HepG2 (cell line): Measurements from ENCODE around the gene KNL1. TPM values are rescaled to one million over a fixed set of nuclear protein-coding genes. Genes with fewer than 3 reads are reported as not detected.

Experiments used
- CCDC6 ChIP-seq: sonication (generic); formaldehyde crosslinking; IDR thresholded peaks from 2 replicates; pipeline ENCODE4 v1.8.1; 2022; ENCODE audit warnings: mild to moderate bottlenecking, missing genetic modification reagents, moderate library complexity
- ELF4 ChIP-seq: sonication (generic); formaldehyde crosslinking; IDR thresholded peaks from 2 replicates; pipeline ENCODE4 v1.5.0; 2020; ENCODE audit warnings: missing genetic modification reagents, mild to moderate bottlenecking, moderate library complexity, borderline replicate concordance
- HNF4G ChIP-seq, 2 experiments: sonication (generic) in 1 of 2; formaldehyde crosslinking in 1 of 2; IDR thresholded peaks; 2 replicates each; pipeline versions ENCODE4 v1.4.0 to v1.6.1; 2011 to 2020; ENCODE audit warnings: borderline replicate concordance in 2 of 2, low read depth in 2 of 2, mild to moderate bottlenecking in 2 of 2, low read length in 1 of 2, missing genetic modification reagents in 1 of 2, moderate library complexity in 1 of 2
- KMT2B ChIP-seq: IDR thresholded peaks from 2 replicates; pipeline ENCODE4 v1.6.1; 2016; ENCODE audit warnings: missing genetic modification reagents, missing compliant biosample characterization
- MIER2 ChIP-seq: IDR thresholded peaks from 2 replicates; pipeline ENCODE4 v1.6.1; 2016; ENCODE audit warnings: missing biosample characterization, missing genetic modification reagents
- MYC ChIP-seq: sonication (generic); formaldehyde crosslinking; IDR thresholded peaks from 2 replicates; pipeline ENCODE4 v1.9.0; 2021; ENCODE audit warnings: missing genetic modification reagents, borderline replicate concordance
- NCOR1 ChIP-seq: fragments of 200-600 bp; sonication (generic); IDR thresholded peaks from 2 replicates; pipeline ENCODE4 v1.7.0; 2017; ENCODE audit warnings: antibody characterized with exemption, low read length, borderline replicate concordance
- POLR2A ChIP-seq, 2 experiments: IDR thresholded peaks; 2 replicates each; pipeline ENCODE4 v1.6.1; 2011; ENCODE audit warnings: low read depth in 2 of 2, low read length in 2 of 2, mild to moderate bottlenecking in 1 of 2, moderate library complexity in 1 of 2; ENCODE audit not compliant: insufficient read depth in 1 of 2
- SP140L ChIP-seq: sonication (generic); formaldehyde crosslinking; IDR thresholded peaks from 2 replicates; pipeline ENCODE4 v1.4.0; 2020; ENCODE audit warnings: missing genetic modification reagents, borderline replicate concordance
- SRY ChIP-seq: sonication (generic); formaldehyde crosslinking; IDR thresholded peaks from 2 replicates; pipeline ENCODE4 v1.8.0; 2022; ENCODE audit warnings: mild to moderate bottlenecking, missing genetic modification reagents
- TEAD3 ChIP-seq: optimal IDR thresholded peaks from 2 replicates; pipeline ENCODE3; 2016; ENCODE audit warnings: borderline replicate concordance
- THAP11 ChIP-seq: IDR thresholded peaks from 2 replicates; pipeline ENCODE4 v1.6.1; 2016; ENCODE audit warnings: missing biosample characterization, missing genetic modification reagents
- ZBTB3 ChIP-seq: sonication (generic); formaldehyde crosslinking; IDR thresholded peaks from 2 replicates; pipeline ENCODE4 v1.4.0; 2020; ENCODE audit warnings: low read depth, mild to moderate bottlenecking, moderate library complexity, missing genetic modification reagents, borderline replicate concordance
- ZNF17 ChIP-seq: sonication (generic); formaldehyde crosslinking; IDR thresholded peaks from 2 replicates; pipeline ENCODE4 v1.5.0; 2020; ENCODE audit warnings: mild to moderate bottlenecking, missing genetic modification reagents
- ZNF207 ChIP-seq: fragments of 450-650 bp; IDR thresholded peaks from 2 replicates; pipeline ENCODE4 v1.6.1; 2016; ENCODE audit warnings: antibody characterized with exemption, borderline replicate concordance
- ZNF30 ChIP-seq: sonication (generic); formaldehyde crosslinking; IDR thresholded peaks from 2 replicates; pipeline ENCODE4 v1.5.0; 2020; ENCODE audit warnings: mild to moderate bottlenecking, missing genetic modification reagents
- ZNF331 ChIP-seq: sonication (generic); formaldehyde crosslinking; IDR thresholded peaks from 2 replicates; pipeline ENCODE4 v1.4.0; 2020; ENCODE audit warnings: missing genetic modification reagents
- ZNF644 ChIP-seq: IDR thresholded peaks from 2 replicates; pipeline ENCODE4 v1.6.1; 2016; ENCODE audit warnings: low read depth
- polyA plus RNA-seq, 8 experiments: library from polyadenylated mRNA; depleted of rRNA in 3 of 8; stranded (reverse) in 7 of 8; unstranded in 1 of 8; fragments of >200 nt; fragmentation: Illumina TruSeq in 4 of 8; extraction: Trizol in 4 of 8; gene quantifications; 2 replicates each; pipeline versions ENCODE4 v1.2.1 to v1.2.3, GENCODE V29; 2011 to 2016; ENCODE audit warnings: low read depth in 4 of 8, missing spikeins in 1 of 8, mixed read lengths in 1 of 8; ENCODE audit not compliant: insufficient read depth in 1 of 8
- total RNA-seq, 5 experiments: library from RNA; depleted of rRNA; stranded (reverse); fragments of >200 nt; fragmentation: Illumina TruSeq; extraction: Trizol; gene quantifications; 2 replicates each; pipeline ENCODE4 v1.2.3, GENCODE V29; 2016; ENCODE audit warnings: low read depth in 1 of 5
- TF ChIP-seq, protein P1 (sequence below): sonication (generic); formaldehyde crosslinking; IDR thresholded peaks from 2 replicates; pipeline ENCODE4 v1.4.0; 2020; ENCODE audit warnings: missing genetic modification reagents
- TF ChIP-seq, protein P2 (sequence below): sonication (generic); formaldehyde crosslinking; conservative IDR thresholded peaks from 2 replicates; pipeline ENCODE4 v1.4.0; 2020; ENCODE audit warnings: mild to moderate bottlenecking, missing genetic modification reagents, moderate library complexity
- TF ChIP-seq, protein P3 (sequence below): IDR thresholded peaks from 2 replicates; pipeline ENCODE4 v1.6.1; 2016; ENCODE audit warnings: missing compliant biosample characterization, missing genetic modification reagents, borderline replicate concordance
- TF ChIP-seq, protein P4 (sequence below): sonication (generic); formaldehyde crosslinking; IDR thresholded peaks from 2 replicates; pipeline ENCODE4 v1.4.0; 2020; ENCODE audit warnings: missing genetic modification reagents

Gene KNL1
- total and polyA plus RNA-seq, 2 of the 13 experiments (the other 11 are each of a cell fraction or from before 2014, with no cell fraction given), result 8.0 to 21.4 TPM

DNA sequence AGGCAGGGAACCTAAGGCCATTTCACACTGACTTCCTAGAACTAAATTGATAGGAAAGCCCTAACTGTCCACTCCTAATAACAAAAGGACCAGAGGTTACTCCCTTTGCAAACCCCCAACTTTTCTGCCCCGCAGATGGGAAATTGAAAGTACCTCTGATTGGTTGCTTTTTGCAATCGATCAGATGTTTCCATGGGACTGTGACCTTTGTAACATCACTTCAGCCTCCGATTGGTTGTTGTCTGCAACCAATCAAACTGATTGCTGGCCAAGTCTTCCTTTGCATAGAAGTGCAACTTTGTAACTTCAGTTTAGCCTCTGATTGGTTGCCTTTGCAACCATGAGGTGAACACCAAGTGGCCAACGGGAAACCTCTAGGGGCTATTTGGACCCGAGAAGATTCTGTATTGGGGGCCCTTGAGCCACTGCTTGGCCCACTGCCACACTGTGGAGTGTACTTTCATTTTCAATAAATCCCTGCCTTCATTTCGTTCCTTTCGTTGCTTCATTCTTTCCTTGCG lies 11.3 kb upstream of the KNL1 start (continued):
- TF ChIP-seq, protein P1, sequence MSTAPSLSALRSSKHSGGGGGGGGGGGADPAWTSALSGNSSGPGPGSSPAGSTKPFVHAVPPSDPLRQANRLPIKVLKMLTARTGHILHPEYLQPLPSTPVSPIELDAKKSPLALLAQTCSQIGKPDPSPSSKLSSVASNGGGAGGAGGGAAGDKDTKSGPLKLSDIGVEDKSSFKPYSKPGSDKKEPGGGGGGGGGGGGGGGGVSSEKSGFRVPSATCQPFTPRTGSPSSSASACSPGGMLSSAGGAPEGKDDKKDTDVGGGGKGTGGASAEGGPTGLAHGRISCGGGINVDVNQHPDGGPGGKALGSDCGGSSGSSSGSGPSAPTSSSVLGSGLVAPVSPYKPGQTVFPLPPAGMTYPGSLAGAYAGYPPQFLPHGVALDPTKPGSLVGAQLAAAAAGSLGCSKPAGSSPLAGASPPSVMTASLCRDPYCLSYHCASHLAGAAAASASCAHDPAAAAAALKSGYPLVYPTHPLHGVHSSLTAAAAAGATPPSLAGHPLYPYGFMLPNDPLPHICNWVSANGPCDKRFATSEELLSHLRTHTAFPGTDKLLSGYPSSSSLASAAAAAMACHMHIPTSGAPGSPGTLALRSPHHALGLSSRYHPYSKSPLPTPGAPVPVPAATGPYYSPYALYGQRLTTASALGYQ (CRISPR knock-in tag), result no peak
- no peak for TF ChIP-seq ZNF30 (CRISPR knock-in tag)
- no peak for TF ChIP-seq ZNF207
- 0 out of 2 replicates have a peak, but pooled peaks have one; percentile 22 for TF ChIP-seq KMT2B (CRISPR knock-in tag)
- no peak for TF ChIP-seq TEAD3 (CRISPR knock-in tag)
- TF ChIP-seq MIER2 (CRISPR knock-in tag), result no peak
- TF ChIP-seq SP140L, result no peak
- peak; percentile 53; the same call in 1 of the 2 replicates for TF ChIP-seq THAP11 (CRISPR knock-in tag)
- peak; percentile 76; the same call in 1 of the 2 replicates for TF ChIP-seq NCOR1
- no peak for TF ChIP-seq CCDC6 (CRISPR knock-in tag)
- TF ChIP-seq SRY (CRISPR knock-in tag), result no peak
- TF ChIP-seq, protein P2, sequence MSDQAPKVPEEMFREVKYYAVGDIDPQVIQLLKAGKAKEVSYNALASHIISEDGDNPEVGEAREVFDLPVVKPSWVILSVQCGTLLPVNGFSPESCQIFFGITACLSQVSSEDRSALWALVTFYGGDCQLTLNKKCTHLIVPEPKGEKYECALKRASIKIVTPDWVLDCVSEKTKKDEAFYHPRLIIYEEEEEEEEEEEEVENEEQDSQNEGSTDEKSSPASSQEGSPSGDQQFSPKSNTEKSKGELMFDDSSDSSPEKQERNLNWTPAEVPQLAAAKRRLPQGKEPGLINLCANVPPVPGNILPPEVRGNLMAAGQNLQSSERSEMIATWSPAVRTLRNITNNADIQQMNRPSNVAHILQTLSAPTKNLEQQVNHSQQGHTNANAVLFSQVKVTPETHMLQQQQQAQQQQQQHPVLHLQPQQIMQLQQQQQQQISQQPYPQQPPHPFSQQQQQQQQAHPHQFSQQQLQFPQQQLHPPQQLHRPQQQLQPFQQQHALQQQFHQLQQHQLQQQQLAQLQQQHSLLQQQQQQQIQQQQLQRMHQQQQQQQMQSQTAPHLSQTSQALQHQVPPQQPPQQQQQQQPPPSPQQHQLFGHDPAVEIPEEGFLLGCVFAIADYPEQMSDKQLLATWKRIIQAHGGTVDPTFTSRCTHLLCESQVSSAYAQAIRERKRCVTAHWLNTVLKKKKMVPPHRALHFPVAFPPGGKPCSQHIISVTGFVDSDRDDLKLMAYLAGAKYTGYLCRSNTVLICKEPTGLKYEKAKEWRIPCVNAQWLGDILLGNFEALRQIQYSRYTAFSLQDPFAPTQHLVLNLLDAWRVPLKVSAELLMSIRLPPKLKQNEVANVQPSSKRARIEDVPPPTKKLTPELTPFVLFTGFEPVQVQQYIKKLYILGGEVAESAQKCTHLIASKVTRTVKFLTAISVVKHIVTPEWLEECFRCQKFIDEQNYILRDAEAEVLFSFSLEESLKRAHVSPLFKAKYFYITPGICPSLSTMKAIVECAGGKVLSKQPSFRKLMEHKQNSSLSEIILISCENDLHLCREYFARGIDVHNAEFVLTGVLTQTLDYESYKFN (CRISPR knock-in tag), result peak; percentile 81
- TF ChIP-seq ZNF331, result 0 out of 2 replicates have a peak, but pooled peaks have one; percentile 6
- TF ChIP-seq, protein P3, sequence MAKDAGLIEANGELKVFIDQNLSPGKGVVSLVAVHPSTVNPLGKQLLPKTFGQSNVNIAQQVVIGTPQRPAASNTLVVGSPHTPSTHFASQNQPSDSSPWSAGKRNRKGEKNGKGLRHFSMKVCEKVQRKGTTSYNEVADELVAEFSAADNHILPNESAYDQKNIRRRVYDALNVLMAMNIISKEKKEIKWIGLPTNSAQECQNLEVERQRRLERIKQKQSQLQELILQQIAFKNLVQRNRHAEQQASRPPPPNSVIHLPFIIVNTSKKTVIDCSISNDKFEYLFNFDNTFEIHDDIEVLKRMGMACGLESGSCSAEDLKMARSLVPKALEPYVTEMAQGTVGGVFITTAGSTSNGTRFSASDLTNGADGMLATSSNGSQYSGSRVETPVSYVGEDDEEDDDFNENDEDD, result no peak
- TF ChIP-seq ELF4 (CRISPR knock-in tag), result no peak
- TF ChIP-seq, protein P4, sequence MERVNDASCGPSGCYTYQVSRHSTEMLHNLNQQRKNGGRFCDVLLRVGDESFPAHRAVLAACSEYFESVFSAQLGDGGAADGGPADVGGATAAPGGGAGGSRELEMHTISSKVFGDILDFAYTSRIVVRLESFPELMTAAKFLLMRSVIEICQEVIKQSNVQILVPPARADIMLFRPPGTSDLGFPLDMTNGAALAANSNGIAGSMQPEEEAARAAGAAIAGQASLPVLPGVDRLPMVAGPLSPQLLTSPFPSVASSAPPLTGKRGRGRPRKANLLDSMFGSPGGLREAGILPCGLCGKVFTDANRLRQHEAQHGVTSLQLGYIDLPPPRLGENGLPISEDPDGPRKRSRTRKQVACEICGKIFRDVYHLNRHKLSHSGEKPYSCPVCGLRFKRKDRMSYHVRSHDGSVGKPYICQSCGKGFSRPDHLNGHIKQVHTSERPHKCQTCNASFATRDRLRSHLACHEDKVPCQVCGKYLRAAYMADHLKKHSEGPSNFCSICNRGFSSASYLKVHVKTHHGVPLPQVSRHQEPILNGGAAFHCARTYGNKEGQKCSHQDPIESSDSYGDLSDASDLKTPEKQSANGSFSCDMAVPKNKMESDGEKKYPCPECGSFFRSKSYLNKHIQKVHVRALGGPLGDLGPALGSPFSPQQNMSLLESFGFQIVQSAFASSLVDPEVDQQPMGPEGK, result peak; percentile 57
- TF ChIP-seq ZBTB3, result 0 out of 2 replicates have a peak, but pooled peaks have one; percentile 42
- TF ChIP-seq ZNF17 (CRISPR knock-in tag), result no peak
- no peak for TF ChIP-seq ZNF644
- TF ChIP-seq POLR2A (IDR thresholded peaks at IDR 0.05; ENCODE audit: insufficient read depth in 1 of 2, low read depth in 2 of 2, low read length in 2 of 2), result peak; percentile 28 to 40; a peak in 2 of 4 replicates
- TF ChIP-seq HNF4G (IDR thresholded peaks at IDR 0.05; ENCODE audit: borderline replicate concordance, low read depth, low read length), result peak; percentile 87
- peak; percentile 67; the same call in 1 of the 2 replicates for TF ChIP-seq HNF4G (CRISPR knock-in tag; IDR thresholded peaks at IDR 0.05; ENCODE audit: borderline replicate concordance, low read depth)
- TF ChIP-seq MYC (CRISPR knock-in tag), result 0 out of 2 replicates have a peak, but pooled peaks have one; percentile 35
